Right kidney (tissue), 9 donors: ENCODE data around the gene CIBAR2.

Experiments
- DNase-seq: peaks from one replicate; pipeline ENCODE4 v3.0.0-alpha.2; 2016
- long read RNA-seq, 8 donors: transcript quantifications; one replicate each; lab custom pipeline, GENCODE V29; 2026

Gene CIBAR2
- long read RNA-seq, donor 1: 0 reads
- long read RNA-seq, donor 2: 0 reads
- long read RNA-seq, donor 3: 0 reads
- long read RNA-seq, donor 4: 0 reads
- long read RNA-seq, donor 5: 0 reads
- long read RNA-seq, donor 6: 0 reads
- long read RNA-seq, donor 7: 0 reads
- long read RNA-seq, donor 8: 0 reads

- no peak for DNase-seq
These were observed at the start of gene CIBAR2 for GRCh38 chr16:85112364-85112763. Gene CIBAR2 (minus strand): TSS chr16:85112472. CDS start chr16:85112352, 120 bp downstream.

GRCh38 chr16:85159179-85159980 is 47.1 kb upstream of the CIBAR2 start:
- DNase-seq: no peak

GRCh38 chr16:85158743-85159178 is 46.5 kb upstream of the CIBAR2 start:
- DNase-seq: no peak

GRCh38 chr16:85157813-85158742 is 45.8 kb upstream of the CIBAR2 start:
- DNase-seq: peak; percentile 66

- no peak for DNase-seq
These were observed 45.1 kb upstream of the CIBAR2 start for GRCh38 chr16:85157372-85157771.

- DNase-seq: no peak
These were observed 44.6 kb upstream of the CIBAR2 start for GRCh38 chr16:85156869-85157268.

GRCh38 chr16:85156440-85156839 is 44.2 kb upstream of the CIBAR2 start:
- no peak for DNase-seq

- DNase-seq: no peak
These were observed 41.4 kb upstream of the CIBAR2 start for GRCh38 chr16:85153656-85154091.

GRCh38 chr16:85153046-85153445 is 40.8 kb upstream of the CIBAR2 start:
- no peak for DNase-seq

GRCh38 chr16:85152414-85153030 is 40.2 kb upstream of the CIBAR2 start:
- no peak for DNase-seq

GRCh38 chr16:85151603-85152413 is 39.5 kb upstream of the CIBAR2 start:
- no peak for DNase-seq

GRCh38 chr16:85151079-85151602 is 38.9 kb upstream of the CIBAR2 start:
- DNase-seq: no peak

GRCh38 chr16:85150331-85150940 is 38.2 kb upstream of the CIBAR2 start:
- no peak for DNase-seq

GRCh38 chr16:85149776-85150175 is 37.5 kb upstream of the CIBAR2 start:
- no peak for DNase-seq

GRCh38 chr16:85148931-85149330 is 36.7 kb upstream of the CIBAR2 start:
- DNase-seq: no peak

- peak; percentile 61 for DNase-seq
These were observed 34.8 kb upstream of the CIBAR2 start for GRCh38 chr16:85146922-85147651.

- DNase-seq: no peak
These were observed 34.2 kb upstream of the CIBAR2 start for GRCh38 chr16:85146532-85146797.

GRCh38 chr16:85145734-85146531 is 33.7 kb upstream of the CIBAR2 start:
- DNase-seq: no peak

GRCh38 chr16:85145188-85145587 is 32.9 kb upstream of the CIBAR2 start:
- DNase-seq: no peak
